Measurements from ENCODE around the gene HLA-DPA1. TPM values are rescaled to one million over a fixed set of nuclear protein-coding genes. Genes with fewer than 3 reads are reported as not detected.

The HLA-DPA1 gene
- total RNA-seq: 82.3 TPM

- no peaks in the 10 kb centered on the region for H3K9me3 ChIP-seq
- peak within 1 kb of the TSS; percentile 45 for H3K27ac ChIP-seq
- no peak for DNase-seq (ENCODE audit: extremely low spot score in 2 of 2)
- peak within 1 kb of the TSS; percentile 31 to 35 for H3K4me3 ChIP-seq
- H3K36me3 ChIP-seq: no peaks in the 10 kb centered on the region
- H3K27me3 ChIP-seq: no peaks in the 10 kb centered on the region
- no peaks in the 10 kb centered on the region for H3K4me1 ChIP-seq
- TF ChIP-seq POLR2A (IDR thresholded peaks at IDR 0.05): peak in 1 of 2 donors; percentile 46
- no peak for TF ChIP-seq CTCF (IDR thresholded peaks at IDR 0.05)
- peak; percentile 21 to 40 for TF ChIP-seq POLR2AphosphoS5 (IDR thresholded peaks at IDR 0.05; ENCODE audit: insufficient read depth in 1 of 2, low read depth in 1 of 2)
- intact Hi-C loops (cut with DNase I): no loop called here
Observed at GRCh38 chr6:33073431-33073871, at the start of gene HLA-DPA1. HLA-DPA1 (minus strand) TSS chr6:33073649.

GRCh38 chr6:33123181-33123580 lies 49.7 kb upstream of the HLA-DPA1 start:
- H3K27ac ChIP-seq: no peak overlapping the region
- H3K4me1 ChIP-seq: no peaks in the 10 kb centered on the region
- H3K27me3 ChIP-seq: no peaks in the 10 kb centered on the region
- H3K9me3 ChIP-seq: no peaks in the 10 kb centered on the region
- no peak for TF ChIP-seq POLR2AphosphoS5 (IDR thresholded peaks at IDR 0.05; ENCODE audit: insufficient read depth in 1 of 2, low read depth in 1 of 2)
- TF ChIP-seq CTCF (IDR thresholded peaks at IDR 0.05): no peak
- no peak for TF ChIP-seq POLR2A (IDR thresholded peaks at IDR 0.05)
- H3K36me3 ChIP-seq: no peaks in the 10 kb centered on the region
- no peak overlapping the region for H3K4me3 ChIP-seq
- DNase-seq (ENCODE audit: extremely low spot score in 2 of 2): no peak
- intact Hi-C loops (cut with DNase I): no loop called here

DNA sequence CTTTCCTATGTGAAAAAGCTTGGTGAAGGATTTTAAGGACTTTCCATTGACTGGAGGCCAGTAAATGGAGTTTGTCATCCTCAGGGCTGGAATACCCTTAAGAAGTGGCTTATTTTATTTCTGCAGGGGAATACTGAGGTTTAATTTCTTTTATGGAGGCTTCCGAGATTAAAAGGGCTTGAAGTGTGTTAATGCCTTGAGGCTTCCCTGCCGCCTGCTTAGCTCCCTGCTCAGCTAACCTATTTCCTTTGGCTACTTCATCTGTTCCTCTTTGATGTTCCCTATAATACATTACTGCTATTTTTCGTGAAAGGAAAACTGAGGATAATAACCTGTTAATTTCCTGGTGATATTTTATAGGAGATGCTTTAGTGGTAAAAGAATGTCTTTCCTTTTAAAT lies 46.6 kb upstream of the HLA-DPA1 start:
- intact Hi-C loops (cut with DNase I): no loop called here
- TF ChIP-seq CTCF (IDR thresholded peaks at IDR 0.05) (no peak), POLR2A (IDR thresholded peaks at IDR 0.05) (no peak), POLR2AphosphoS5 (IDR thresholded peaks at IDR 0.05; ENCODE audit: insufficient read depth in 1 of 2, low read depth in 1 of 2) (no peak)
- H3K27me3 ChIP-seq: no peaks in the 10 kb centered on the region

DNA sequence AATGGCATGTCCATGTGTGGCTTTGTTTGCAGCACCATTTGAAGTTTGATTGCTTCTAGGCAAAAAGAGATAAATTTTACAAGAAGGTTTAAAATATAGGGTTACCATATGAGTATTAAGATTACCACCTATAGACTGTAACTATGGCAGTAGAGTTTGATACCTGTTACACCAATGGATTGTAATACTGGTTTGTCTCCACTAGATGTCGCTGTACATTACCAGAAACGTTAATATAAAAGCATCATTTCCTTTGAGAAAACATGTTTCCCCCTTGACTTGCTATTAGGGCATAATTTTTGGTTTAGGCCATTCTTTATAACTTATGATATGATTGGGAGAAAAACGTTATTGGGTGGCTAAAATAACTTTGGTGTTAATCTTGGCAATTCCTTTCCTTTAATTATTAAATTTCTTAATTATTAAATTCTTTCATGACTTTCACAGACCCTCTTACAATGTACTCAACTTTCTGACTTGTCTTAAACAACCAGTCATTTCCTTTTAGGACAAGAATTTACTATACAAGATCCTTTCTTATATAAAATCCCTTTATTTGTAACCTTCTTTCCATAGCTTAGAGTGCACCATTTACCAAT lies 45.2 kb upstream of the HLA-DPA1 start:
- H3K27me3 ChIP-seq: no peaks in the 10 kb centered on the region
- DNase-seq (ENCODE audit: extremely low spot score in 2 of 2): no peak
- intact Hi-C loops (cut with DNase I): loop anchor here (10.0 kb wide), 1 partner anchor 126 kb away; no protein-coding TSS in a partner anchor

More for the DNA sequence above, 46.6 kb upstream of the HLA-DPA1 start:
- no peaks in the 10 kb centered on the region for H3K36me3 ChIP-seq
- H3K27ac ChIP-seq: no peak overlapping the region
- H3K4me3 ChIP-seq: no peak overlapping the region
- H3K9me3 ChIP-seq: no peaks in the 10 kb centered on the region
- H3K4me1 ChIP-seq: no peaks in the 10 kb centered on the region
- no peak for DNase-seq (ENCODE audit: extremely low spot score in 2 of 2)

More for the DNA sequence above, 45.2 kb upstream of the HLA-DPA1 start:
- H3K9me3 ChIP-seq: no peaks in the 10 kb centered on the region
- H3K36me3 ChIP-seq: no peaks in the 10 kb centered on the region
- H3K4me1 ChIP-seq: no peaks in the 10 kb centered on the region
- no peak for TF ChIP-seq POLR2A (IDR thresholded peaks at IDR 0.05)
- TF ChIP-seq CTCF (IDR thresholded peaks at IDR 0.05): peak; percentile 76 to 86 (median 77)
- no peak for TF ChIP-seq POLR2AphosphoS5 (IDR thresholded peaks at IDR 0.05; ENCODE audit: insufficient read depth in 1 of 2, low read depth in 1 of 2)
- no peak overlapping the region for H3K4me3 ChIP-seq
- no peak overlapping the region for H3K27ac ChIP-seq
